GM19438 (cell line): ENCODE data around the gene IGFALS.

ENCODE experiments used
- ATAC-seq: cut with Tn5 transposase; IDR thresholded peaks from one replicate; pipeline ENCODE4 v1.9.1; 2021; ENCODE audit warnings: low read depth; ENCODE audit not compliant: unreplicated experiment

IGFALS gene

DNA sequence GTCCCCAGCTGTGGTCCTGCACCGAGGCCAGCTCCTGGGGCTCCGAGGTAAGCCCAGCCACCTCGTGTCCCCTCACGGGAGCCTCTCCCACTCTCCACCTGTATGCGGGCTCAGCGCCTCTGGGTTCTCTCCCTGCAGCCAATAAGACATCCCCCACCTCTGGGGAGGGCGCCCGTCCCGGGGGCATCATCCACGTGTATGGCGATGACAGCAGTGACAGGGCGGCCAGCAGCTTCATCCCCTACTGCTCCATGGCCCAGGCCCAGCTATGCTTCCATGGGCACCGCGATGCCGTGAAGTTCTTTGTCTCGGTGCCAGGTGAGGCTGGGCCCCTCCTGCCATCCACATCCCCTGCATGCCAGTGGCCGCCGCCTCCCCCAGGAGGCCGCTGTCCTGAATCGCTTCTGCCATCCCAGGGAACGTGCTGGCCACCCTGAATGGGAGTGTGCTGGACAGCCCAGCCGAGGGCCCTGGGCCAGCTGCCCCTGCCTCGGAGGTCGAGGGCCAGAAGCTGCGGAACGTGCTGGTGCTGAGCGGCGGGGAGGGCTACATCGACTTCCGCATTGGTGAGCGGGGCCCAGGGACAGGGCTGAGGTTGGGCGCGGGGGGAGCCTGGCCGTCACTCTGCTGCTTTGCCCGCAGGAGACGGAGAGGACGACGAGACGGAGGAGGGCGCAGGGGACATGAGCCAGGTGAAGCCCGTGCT, 25.3 kb downstream of the IGFALS start:
- ATAC-seq: no peak

DNA sequence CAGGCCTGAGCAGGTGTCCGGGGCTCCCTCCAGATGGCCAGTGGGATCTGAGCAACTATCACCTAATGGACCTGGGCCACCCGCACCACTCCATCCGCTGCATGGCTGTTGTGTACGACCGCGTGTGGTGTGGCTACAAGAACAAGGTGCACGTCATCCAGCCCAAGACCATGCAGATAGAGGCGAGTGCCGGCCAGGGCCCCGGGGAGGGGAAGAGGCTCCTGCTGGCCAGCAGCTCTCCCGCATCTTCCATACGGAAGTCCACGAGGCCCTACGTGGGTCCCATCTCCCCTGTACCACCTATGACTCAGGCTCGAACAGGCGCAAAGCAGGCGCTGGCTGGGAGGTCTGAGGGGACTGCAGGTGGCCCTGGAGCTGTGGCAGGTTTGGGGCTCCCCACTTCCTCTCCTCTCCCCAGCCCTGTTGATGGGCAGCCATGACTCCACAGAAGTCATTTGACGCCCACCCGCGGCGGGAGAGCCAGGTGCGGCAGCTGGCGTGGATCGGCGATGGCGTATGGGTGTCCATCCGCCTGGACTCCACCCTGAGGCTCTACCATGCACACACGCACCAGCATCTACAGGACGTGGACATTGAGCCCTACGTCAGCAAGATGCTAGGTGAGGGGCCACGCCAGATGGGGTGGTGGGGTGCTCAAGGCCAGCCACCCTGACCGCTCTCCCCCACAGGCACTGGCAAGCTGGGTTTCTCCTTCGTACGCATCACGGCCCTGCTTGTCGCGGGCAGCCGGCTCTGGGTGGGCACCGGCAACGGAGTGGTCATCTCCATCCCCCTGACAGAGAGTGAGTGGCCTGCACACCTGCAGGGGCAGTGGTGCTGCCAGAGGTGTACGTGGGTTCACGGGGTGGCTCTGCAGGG, 26.1 kb downstream of the IGFALS start:
- no peak for ATAC-seq

GRCh38 chr16:1766701-1767100, 26.8 kb downstream of the IGFALS start:
- ATAC-seq: no peak

GRCh38 chr16:1766231-1766630, 27.3 kb downstream of the IGFALS start:
- no peak for ATAC-seq

GRCh38 chr16:1765826-1766225, 27.7 kb downstream of the IGFALS start:
- ATAC-seq: no peak

DNA sequence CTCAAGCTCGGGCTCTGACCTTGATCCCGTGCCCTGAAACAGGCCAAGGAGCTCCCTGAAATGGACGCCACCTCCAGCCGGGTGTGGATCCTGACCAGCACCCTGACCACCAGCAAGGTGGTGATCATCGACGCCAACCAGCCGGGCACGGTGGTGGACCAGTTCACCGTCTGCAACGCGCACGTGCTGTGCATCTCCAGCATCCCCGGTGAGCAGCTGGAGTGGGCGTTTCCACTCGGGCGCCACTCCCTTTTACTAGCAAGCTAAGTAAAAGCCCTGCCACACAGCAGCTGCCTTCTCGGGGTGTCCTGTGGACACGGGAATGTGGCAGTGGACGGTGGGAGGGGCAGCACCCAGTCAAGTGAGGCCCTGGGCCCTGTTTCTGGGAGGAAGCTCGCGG, 28.5 kb downstream of the IGFALS start:
- ATAC-seq: no peak

- no peak for ATAC-seq
Observed at GRCh38 chr16:1763521-1764511, 29.7 kb downstream of the IGFALS start.

- ATAC-seq: no peak
Observed at GRCh38 chr16:1762879-1763520, 30.5 kb downstream of the IGFALS start.

DNA sequence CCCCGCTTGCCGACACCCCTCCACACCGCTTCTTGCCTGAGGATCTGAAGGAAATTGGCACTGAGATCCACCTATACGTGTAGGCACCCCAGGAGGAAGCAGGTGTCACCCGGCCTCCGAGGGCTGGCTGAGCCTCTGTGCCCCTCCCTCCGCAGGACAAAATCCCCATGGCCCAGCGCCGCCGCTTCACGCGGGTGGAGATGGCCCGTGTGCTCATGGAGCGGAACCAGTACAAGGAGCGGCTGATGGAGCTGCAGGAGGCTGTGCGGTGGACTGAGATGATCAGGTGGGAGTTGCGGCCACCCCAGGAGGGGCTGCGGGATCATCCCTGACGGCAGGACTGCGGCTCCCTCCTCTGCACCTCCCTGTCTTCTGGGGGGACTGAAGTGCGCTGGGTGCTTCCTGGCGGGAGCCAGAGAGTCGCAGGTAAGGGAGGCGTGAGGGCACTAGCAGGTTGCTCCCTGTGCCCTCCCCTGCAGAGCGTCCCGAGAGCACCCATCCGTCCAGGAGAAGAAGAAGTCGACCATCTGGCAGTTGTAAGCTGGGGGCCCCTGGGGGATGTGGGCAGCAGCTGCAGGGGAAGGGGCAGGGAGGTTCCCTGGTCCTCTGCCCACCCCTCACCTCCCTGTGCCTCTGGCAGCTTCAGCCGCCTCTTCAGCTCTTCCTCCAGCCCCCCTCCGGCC, 31.2 kb downstream of the IGFALS start:
- no peak for ATAC-seq

DNA sequence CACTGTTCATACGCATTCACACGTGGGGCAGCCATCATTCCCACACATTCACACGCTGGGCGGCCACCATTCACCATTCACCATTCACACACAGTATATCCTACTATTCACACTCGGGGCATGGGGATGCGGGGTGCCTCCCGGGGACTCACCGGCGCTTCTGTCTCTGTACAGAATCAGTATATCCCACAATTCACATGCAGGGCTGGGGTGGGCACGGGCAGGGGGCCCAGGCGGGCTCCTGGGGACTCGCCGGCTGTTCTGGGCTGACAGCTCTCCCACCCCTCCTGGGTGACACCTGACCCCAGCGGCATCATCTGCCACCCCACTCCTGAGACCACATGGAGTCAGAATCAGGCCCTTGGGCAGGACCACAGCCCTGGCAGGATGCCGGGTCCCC, 31.8 kb downstream of the IGFALS start:
- ATAC-seq: no peak

DNA sequence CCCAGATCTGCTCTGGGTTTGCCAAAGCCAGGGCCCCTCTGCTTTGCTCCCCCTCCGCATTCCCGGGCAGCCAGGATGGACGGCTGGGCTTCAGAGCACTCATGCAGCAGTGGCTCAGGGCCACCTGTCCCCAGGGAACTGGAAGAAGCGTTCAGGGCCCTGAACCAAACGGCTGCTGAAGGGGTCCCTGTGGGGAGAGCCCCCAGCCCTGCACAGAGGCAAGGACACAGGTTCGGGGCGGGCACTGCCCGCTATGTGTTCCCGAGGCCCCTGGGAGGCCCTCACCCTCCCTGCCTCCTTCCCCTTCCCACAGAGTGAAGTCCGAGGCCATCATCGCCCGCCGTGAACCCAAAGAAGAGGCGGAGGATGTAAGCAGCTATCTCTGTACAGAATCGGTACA, 32.6 kb downstream of the IGFALS start:
- no peak for ATAC-seq

DNA sequence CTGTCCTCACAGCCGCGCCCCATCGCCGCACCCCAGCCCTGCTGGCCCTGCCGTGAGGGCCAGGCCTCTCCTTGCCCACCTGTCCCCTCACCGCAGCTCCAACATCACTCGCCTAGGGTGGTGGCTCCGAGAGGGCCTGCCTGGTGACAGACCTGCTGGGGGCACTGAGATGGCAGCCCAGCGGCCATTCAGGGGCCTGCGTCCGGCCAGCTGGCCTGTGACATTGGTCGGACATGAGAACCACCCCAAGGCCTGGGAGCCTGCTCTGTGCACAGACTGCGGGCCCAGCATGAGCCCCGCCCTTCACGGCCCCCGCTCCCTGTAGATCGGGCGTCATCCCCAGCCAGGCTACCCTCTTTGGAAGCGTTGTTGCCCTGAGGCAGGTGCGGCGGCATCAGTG, 34.0 kb downstream of the IGFALS start:
- no peak for ATAC-seq

- no peak for ATAC-seq
Observed at GRCh38 chr16:1758923-1759322, 34.6 kb downstream of the IGFALS start.

DNA sequence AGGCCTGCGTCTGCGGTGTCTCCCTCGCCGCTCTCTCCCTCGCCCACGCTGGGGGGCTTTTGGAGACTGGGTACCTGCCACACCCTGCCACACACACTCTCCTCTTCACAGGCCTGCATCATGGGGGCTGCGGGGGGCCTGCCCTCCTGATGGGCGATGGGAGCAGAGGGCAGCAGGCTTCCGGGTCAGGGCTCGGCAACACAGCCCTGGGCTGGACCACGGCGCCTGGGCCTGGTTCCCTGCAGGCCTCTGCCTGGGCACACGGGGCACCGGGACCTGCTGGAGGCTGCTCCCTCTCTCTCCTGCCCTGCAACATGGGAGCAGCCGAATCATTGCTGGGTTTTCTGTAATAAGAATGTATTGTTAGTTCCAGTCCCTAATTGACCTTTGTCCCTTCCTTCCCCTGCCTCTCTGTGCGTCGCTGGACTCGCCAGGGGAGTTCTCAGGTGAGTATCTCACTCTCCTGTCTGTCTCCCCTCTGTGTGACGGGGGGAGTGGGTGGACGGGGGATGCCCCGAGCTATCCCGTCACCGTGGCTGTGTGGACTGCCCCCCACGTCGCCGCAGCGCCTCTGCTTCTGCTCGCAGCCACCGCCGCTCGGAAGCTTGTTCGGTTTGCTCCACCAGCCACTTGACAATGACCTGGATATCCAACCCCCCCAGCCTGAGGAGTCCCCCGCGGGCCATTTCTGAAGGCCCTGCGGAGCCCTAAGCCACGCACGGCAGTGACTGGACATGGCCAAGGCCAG, 35.6 kb downstream of the IGFALS start:
- no peak for ATAC-seq

- ATAC-seq: no peak
Observed at GRCh38 chr16:1754204-1754603, 39.3 kb downstream of the IGFALS start.

DNA sequence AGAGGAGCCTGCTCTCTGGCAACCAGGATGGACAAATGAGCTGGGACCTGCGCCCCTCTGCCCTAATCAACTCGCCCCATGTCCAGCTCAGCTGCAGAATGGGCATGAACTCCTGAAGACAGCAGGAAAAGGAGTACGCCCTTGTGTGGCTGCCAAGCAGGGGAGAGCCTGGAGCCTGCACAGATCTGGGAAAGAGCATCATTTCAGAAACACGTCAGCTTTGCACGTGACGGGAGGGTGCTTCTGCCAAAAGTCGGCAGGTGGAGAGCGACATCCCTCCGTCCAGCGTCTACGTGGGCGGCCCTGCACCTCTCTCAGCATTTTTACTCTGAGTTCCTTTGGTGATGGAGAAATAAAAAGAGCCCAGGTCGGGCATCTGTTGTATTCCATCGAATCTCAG, 40.7 kb downstream of the IGFALS start:
- ATAC-seq: no peak

DNA sequence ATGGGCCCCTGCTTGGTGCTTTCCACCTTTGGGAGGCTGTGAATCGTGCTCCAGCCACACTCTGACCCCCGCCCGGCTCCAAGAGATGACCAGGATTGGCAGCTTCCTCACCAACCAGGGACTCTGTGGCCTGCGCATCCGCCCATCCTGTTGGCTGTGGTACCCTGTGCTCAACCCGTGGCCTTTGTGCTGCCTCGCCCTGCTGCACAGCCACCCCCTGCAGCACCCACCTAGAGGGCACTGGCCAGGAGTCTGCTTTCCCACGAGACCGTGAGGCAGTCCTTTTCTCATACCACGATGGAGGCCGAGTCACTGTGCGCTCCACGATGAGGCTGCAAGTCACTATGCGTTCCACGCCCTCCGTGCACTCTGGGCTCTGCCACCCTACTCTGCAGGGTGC, 41.6 kb downstream of the IGFALS start:
- no peak for ATAC-seq

GRCh38 chr16:1749152-1750117, 44.1 kb downstream of the IGFALS start:
- ATAC-seq: no peak
